Left hindlimb (tissue), 1 donor: Measurements from ENCODE around the gene ELOVL5.

ENCODE experiments used
- DNase-seq: peaks from one replicate; pipeline ENCODE4 v3.0.0-alpha.2; 2018

ELOVL5 gene

DNA sequence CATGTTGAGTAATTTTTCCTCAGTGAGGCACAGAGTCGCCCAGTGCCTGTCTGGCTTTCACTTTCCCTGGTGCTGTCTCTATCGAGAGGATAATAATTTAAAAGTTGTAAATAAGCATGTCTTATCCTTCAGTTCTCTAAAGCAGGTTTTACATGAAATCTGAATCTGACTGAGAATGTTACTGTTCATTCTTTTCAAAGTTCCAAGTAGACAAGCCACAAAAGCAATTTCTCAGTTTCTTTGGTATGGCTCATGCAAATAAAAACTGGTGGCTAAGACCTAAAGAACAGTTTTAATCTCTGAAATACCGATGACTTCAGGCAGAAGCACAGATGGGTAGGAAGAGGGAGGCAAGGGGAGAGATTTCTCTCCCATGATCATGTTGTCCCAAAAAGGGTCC lies 112.5 kb downstream of the ELOVL5 start:
- DNase-seq: no peak

DNA sequence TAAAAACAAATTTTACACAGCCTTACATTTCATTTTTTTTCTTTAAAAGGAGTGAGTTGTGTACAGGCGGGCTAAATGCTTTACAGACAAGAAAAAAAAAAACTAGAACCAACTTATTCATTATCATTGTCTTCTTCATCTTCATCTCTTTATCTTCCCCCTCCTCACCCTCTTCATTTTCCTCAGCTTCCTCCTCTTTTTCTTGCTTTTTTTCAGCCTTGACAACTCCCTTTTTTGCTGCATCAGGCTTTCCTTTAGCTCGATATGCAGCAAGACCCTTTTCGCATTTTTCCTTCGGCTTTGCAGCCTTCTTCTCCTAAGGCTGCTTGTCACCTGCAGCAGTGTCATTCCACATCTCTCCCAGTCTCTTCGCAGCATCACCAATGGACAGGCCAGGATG lies 113.2 kb downstream of the ELOVL5 start:
- DNase-seq: no peak

DNA sequence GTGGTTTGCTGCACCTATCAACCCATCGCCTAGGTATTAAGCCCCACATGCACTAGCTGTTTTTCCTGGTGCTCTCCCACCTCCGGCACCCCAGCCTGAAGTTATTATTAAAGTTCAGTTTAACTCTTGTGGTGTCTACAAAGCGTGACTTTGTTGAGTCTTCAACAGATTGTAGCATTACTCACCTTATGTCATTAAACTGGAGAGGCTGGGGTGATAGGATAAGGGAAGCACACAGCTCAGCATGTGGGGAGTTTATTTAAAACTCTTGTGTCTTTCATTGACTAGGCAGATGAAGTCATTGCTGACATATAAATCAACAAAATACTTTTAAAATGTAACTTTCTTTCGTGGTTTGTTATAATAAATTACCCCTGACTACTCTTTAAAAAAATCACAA lies 115.4 kb downstream of the ELOVL5 start:
- DNase-seq: no peak

DNA sequence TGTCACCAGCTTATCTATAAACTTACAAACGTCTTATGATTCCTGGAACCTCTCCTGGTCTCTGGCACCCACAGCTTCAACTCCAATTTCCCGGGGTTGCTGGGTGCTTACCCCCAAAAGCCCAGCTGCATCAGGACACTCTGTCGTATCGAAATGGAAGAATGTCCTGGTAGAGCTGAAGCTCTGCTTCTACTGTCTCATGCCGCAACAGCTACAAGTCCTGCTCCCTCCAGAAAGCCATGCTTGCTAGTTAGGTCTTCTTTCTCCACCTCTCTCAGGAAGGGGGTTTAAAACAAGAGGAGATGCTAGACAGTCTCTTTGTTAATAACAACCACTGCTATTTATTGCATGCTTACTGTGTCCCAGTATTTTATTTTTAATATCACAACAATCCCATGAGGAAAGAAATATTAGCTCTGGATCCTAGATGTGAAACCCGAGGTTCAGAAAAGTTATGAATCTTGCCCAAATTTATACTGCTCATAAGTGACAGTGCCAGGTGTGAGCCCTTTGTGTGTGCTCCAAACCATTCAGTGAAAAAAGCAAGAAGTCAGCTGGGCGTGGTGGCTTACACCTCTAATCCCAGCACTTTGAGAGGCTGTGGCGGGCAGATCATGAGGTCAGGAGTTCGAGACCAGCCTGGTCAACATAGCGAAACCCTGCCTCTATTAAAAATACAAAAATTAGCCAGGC lies 117.8 kb downstream of the ELOVL5 start:
- no peak for DNase-seq

DNA sequence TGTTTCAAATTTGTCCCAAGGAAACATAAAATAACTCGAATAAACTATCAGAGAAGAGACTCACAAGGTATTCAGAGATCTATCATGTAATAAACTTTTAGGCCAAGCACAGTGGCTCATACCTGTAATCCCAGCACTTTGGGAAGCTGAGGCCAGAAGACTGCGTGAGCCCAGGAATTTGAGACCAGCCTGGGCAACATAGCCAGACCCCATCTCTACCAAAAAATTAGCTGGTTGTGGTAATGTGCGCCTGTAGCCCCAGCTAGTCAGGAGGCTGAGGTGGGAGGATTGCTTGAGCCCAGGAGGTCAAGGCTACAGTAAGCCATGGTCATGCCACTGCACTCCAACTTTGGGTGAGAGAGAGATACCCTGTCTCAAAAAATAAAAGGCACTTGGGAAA lies 120.9 kb downstream of the ELOVL5 start:
- DNase-seq: no peak

DNA sequence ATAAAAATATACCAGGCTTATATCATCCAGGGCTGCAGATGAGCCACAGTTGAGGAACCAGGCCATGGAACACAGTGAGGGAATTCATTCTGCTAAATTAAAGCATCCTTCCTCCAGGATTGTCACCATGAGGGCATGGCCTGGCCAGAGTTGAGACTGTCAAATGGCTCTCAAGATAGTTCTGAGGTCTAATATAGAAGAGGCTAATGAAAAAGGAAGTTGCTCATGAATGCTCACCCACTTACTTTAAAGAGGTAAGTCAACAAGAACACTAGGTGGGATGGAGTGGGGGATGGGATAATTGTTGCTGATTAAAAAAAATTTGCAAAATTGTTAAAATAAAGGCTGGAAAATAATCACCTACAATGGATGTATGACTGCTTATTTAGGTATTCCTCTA lies 128.1 kb downstream of the ELOVL5 start:
- DNase-seq: no peak
